Measurements from ENCODE around the gene CANT1. TPM values are rescaled to one million over a fixed set of nuclear protein-coding genes. Genes with fewer than 3 reads are reported as not detected.

CANT1 gene
- total and polyA plus RNA-seq, 9 of the 15 experiments (the other 6 are each of a cell fraction or from before 2014, with no cell fraction given) = 2.7 to 66.4 (median 22.5) TPM

DNA sequence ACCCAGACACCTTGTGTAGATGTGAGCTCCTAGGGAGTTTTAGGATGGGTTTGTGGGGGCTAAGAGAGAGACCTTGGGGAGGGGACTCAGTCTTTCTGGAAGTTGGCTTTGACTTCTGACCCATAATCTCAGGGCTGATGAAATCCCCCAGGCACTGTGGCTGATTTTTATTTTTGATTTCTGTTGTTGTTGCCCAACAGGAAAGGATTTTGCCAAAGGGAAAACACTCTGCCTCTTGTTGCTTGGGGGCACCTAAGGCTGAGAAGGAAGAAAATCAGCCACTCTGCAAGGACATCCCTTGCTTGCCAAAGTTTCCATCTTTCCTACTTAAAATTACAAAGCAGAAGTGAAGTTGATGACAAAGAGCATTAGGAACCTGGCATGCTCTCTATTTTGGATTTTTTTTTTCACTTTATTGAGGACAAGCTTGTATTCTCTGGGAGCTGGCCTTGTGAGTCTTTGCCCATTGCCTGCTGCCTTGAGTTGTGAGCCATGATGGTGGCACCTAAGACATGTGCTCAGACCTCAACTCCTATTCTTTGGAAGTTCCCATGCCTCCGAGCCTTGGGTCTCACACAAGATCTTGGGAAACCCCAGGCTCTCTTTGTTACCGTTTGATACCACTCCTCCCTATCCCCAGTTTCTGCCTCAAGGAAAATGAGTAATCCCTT is 11.2 kb upstream of the CANT1 start (continued):
- TF ChIP-seq THRB (CRISPR knock-in tag; conservative IDR thresholded peaks at IDR 0.05) = no peak

DNA sequence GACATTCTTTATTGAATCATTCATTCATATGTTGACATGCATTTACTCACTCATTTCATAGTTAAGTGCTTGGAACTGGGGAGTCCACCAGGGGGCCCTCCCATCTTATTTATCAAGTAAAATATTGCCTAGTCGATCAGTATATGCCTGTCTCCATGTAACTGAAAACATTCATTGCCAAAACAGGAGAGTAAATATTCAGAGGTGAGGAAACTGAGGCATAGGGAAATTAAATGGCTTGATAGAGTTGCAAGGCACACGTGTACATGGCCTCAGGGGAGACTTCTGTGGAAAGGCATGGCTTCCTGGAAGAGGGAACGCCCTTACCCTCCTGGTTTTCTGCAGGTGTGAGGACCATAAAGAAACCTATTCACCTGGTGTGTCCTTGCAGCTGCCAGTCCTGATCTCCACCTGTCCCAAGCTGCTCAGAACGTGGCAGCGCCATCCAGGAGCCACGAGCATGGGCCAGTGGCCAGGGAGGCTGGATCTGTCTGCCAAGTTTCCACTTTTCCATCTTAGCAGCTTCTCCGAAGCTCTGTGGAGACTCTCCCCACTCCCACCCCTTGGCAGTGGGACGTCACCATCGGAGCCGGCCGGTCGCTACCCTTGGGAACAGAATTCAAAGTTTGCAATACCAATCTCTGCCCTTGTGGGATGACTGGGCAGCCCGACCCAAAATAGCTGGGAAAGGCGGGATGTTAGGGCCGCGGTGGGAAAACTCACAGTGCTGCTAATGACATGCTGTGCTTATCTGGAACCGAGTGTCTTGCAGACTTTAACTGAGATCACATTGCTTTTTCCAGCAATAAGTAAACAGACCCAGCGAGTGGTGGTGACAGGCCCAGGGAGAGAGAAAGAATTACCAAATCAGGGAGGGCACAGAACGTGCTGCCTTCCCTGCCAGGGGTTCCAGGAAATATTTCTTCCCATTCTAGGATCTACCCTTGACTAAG is 10.3 kb upstream of the CANT1 start:
- Histone ChIP-seq H4K20me1 (replicated peaks; ENCODE audit: control insufficient read depth, insufficient read depth, low read length) (0 out of 2 replicates have a peak, but pooled peaks cover 4% of the 10 kb centered on the region), H2AFZ (ENCODE audit: low read depth, low read length) (no peak overlapping the region), H3K27ac (ENCODE audit: extremely low read depth, low read depth, low read length) (no peak overlapping the region), H3K4me1 (replicated peaks in 1 of 2; ENCODE audit: control insufficient read depth in 2 of 2, insufficient read depth in 2 of 2, low read length in 2 of 2) (peaks cover 0 to 13% of the 10 kb centered on the region in 2 experiments; a peak in 2 of 5 replicates), H3K4me3 (no peak overlapping the region), H3K9me1 (ENCODE audit: control insufficient read depth, insufficient read depth, low read length) (no peaks in the 10 kb centered on the region), H3K9ac (ENCODE audit: insufficient read depth in 1 of 2, low read depth in 2 of 2, low read length in 2 of 2) (0 out of 4 replicates have a peak overlapping the region, but pooled peaks of 1 of the 2 experiments have one; percentile 42), H3K4me2 (ENCODE audit: insufficient read depth, low read length) (no peak overlapping the region; the same call in 1 of the 2 replicates), H3K36me3 (ENCODE audit: control insufficient read depth, insufficient read depth, low read length) (no peaks in the 10 kb centered on the region), H3K9me3 (replicated peaks; ENCODE audit: control insufficient read depth, insufficient read depth, low read depth, low read length) (no peaks in the 10 kb centered on the region), H3K79me2 (ENCODE audit: control insufficient read depth, insufficient read depth, low read length) (no peaks in the 10 kb centered on the region), H3K27me3 (ENCODE audit: control insufficient read depth in 2 of 2, insufficient read depth in 2 of 2, low read length in 2 of 2) (peaks cover 27 to 36% of the 10 kb centered on the region in 2 experiments)
- no TSS peak for BruUV-seq (replicated peaks)
- peak; percentile 73 for FAIRE-seq
- WGBS (ENCODE audit: insufficient coverage, low coverage, missing lambda C conversion rate) = 0% methylated on average over 19 of the region's 19 CpGs
- peak; percentile 83 for ATAC-seq
- peak; percentile 48 to 62 (median 53) for DNase-seq (ENCODE audit: extremely low read depth in 1 of 4, low spot score in 3 of 4)
- ChIA-PET CTCF (ENCODE audit: low intra/inter-chr PET ratio) (interaction anchor here (1.1 to 2.2 kb wide), 2 partner anchors 22 to 26 kb away, joined by 7 to 8 read pairs; no protein-coding TSS in a partner anchor), POLR2A (interaction anchor here (0.6 to 1.9 kb wide), 5 partner anchors 9 to 316 kb away, joined by 3 to 7 read pairs (median 3); no protein-coding TSS in a partner anchor)
- in situ Hi-C loops (cut with MboI) = no loop called here
- intact Hi-C loops (cut with micrococcal nuclease) = loop anchor here (2.0 kb wide), 1 partner anchor 23 kb away; no protein-coding TSS in a partner anchor
- TF ChIP-seq SLC30A9 (CRISPR knock-in tag; IDR thresholded peaks at IDR 0.05) (no peak), DIDO1 (tag; IDR thresholded peaks at IDR 0.05; ENCODE audit: low read depth) (no peak), ZBTB2 (IDR thresholded peaks at IDR 0.05) (no peak), ZNF24 (IDR thresholded peaks at IDR 0.05) (peak; percentile 98), CHD2 (IDR thresholded peaks at IDR 0.05; ENCODE audit: low read depth, low read length) (no peak), PML (IDR thresholded peaks at IDR 0.05; ENCODE audit: low read length) (no peak), HDAC8 (tag; IDR thresholded peaks at IDR 0.05) (no peak), U2AF1 (optimal IDR thresholded peaks at IDR 0.05; ENCODE audit: low read depth, low read length) (no peak), BHLHE40 (IDR thresholded peaks at IDR 0.05; ENCODE audit: low read length) (no peak), MTA1 (IDR thresholded peaks at IDR 0.05; ENCODE audit: borderline replicate concordance) (no peak), SRSF7 (optimal IDR thresholded peaks at IDR 0.05; ENCODE audit: low read depth, low read length) (no peak)
- TF ChIP-seq, protein P1, sequence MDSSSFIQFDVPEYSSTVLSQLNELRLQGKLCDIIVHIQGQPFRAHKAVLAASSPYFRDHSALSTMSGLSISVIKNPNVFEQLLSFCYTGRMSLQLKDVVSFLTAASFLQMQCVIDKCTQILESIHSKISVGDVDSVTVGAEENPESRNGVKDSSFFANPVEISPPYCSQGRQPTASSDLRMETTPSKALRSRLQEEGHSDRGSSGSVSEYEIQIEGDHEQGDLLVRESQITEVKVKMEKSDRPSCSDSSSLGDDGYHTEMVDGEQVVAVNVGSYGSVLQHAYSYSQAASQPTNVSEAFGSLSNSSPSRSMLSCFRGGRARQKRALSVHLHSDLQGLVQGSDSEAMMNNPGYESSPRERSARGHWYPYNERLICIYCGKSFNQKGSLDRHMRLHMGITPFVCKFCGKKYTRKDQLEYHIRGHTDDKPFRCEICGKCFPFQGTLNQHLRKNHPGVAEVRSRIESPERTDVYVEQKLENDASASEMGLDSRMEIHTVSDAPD (CRISPR knock-in tag; IDR thresholded peaks at IDR 0.05) = no peak
